GM18526 (cell line): ENCODE measurements around the gene RBBP8NL.

Source experiments
- POLR2A ChIP-seq: IDR thresholded peaks from 3 replicates; pipeline ENCODE4 v1.6.1; 2011; ENCODE audit not compliant: insufficient read length; ENCODE audit errors: extremely low read depth

RBBP8NL gene

GRCh38 chr20:62400541-62400940 lies 26.8 kb downstream of the RBBP8NL start:
- TF ChIP-seq POLR2A, result no peak

- no peak for TF ChIP-seq POLR2A
These were observed 27.3 kb downstream of the RBBP8NL start for GRCh38 chr20:62400021-62400420.

DNA sequence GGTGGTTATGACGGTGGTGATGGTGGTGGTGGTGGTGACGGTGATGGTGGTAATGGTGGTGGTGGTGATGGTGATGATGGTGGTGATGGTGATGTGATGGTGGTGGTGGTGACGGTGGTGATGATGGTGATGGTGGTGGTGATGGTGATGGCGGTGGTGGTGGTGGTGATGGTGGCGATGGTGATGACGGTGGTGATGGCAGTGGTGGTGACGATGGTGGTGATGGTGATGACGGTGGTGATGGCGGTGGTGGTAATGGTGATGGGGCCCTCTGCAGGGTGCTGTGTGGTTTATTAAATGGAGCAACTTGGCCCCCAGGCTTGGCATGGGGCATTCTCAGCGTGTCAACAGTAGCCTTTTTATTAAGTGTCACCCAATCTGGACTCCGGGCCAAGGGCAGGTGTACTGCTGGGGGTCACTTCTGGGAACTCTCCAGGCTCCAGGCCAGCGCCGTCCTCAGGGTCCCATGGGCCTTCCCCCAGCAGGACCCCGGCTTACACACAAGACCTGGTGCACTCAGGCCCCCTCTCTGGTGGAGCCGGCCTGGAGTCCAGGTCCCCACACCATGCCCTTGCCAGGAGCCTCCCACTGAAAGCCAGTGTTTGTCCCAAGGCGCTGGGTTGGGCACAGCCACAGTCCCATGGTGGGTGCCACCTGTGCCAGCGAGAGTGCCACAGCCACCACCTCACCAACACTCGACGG lies 29.1 kb downstream of the RBBP8NL start:
- TF ChIP-seq POLR2A, result no peak

- TF ChIP-seq POLR2A, result no peak
These were observed 30.7 kb downstream of the RBBP8NL start for GRCh38 chr20:62396367-62397239.

DNA sequence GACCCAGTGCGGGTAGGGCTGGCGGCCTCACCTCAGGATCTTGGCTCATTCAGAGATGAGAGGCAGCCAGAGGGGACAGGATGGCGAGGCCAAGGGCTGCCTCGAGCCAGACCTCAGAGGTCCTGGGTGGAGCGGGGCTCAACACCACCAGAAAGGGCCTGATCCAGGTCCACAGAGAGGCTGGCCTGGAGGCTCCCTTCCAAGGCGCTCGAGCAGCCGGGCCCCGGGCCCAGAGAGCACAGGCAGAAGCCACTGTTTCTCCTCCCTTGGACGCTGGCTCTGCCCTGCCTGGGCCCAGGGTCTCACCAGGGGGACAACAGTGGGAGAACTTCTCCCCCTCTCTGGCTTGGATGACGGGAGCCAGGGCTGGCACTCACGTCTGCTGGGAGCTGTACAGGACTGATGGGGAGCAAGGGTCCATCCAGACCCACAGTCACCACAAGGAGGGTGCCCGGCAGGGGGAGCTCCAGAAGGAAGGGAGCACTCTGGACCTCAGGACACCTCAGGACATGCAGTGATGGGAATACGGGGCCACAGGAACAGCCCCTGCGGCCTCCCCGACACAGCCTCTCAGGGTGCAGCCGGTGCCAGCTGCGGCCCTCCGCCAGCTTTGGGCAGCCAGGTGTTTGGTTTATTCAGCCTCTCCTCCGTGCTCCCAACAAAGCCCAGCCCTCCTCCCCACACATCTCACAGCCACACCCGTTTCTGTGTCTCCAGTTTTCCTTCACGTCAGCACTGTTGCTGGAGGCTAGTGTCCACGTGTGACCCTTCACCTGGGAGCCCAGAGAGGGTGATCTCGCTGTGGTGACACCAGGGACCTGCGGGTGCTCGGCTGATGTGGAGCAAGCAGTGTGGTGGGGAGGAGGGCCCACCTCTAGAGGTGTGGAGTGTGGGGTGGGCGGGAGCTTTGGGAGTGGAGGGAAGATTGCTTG lies 31.8 kb downstream of the RBBP8NL start:
- no peak for TF ChIP-seq POLR2A

GRCh38 chr20:62394248-62395245 lies 32.8 kb downstream of the RBBP8NL start:
- TF ChIP-seq POLR2A, result no peak

DNA sequence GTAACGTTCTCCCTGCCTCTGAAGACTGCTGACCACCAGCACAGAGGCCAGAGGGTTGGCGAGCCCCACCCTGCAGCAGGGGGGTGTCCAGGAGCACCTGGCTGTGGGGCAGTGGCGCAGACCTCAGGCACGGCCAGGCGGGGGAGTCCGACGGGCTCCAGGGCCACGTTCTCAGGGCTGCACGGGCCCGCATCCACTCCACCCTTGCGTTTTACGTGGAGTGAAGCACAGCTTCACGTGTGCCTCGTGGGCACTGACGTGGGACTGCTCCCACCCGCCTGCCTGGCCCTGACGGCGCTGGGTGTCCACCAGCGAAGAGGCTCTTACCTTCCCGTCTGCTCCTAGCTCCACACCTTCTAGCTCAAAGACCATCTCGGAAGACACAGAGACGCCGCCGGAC lies 33.5 kb downstream of the RBBP8NL start:
- TF ChIP-seq POLR2A, result no peak

- TF ChIP-seq POLR2A, result no peak
These were observed 34.0 kb downstream of the RBBP8NL start for GRCh38 chr20:62393335-62393665.

- TF ChIP-seq POLR2A, result no peak
These were observed 34.6 kb downstream of the RBBP8NL start for GRCh38 chr20:62392621-62393334.

DNA sequence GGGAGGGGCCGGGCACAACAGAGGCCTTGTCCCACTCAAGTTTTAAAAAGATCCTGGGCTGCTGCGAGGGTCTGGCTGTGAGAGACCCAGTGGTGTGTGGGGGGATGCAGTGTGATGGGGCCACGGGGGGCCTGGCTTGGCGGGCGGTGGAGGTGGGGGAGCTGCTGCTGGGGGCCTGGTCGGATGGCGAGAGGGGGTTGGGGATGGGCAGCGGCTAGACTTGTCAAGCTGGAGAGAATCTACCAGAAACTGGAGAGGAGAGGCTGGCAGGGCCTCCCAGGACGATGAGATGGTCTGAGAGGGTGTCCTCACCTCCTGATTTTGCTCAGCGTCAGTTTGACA lies 35.3 kb downstream of the RBBP8NL start:
- peak; percentile 13 for TF ChIP-seq POLR2A

DNA sequence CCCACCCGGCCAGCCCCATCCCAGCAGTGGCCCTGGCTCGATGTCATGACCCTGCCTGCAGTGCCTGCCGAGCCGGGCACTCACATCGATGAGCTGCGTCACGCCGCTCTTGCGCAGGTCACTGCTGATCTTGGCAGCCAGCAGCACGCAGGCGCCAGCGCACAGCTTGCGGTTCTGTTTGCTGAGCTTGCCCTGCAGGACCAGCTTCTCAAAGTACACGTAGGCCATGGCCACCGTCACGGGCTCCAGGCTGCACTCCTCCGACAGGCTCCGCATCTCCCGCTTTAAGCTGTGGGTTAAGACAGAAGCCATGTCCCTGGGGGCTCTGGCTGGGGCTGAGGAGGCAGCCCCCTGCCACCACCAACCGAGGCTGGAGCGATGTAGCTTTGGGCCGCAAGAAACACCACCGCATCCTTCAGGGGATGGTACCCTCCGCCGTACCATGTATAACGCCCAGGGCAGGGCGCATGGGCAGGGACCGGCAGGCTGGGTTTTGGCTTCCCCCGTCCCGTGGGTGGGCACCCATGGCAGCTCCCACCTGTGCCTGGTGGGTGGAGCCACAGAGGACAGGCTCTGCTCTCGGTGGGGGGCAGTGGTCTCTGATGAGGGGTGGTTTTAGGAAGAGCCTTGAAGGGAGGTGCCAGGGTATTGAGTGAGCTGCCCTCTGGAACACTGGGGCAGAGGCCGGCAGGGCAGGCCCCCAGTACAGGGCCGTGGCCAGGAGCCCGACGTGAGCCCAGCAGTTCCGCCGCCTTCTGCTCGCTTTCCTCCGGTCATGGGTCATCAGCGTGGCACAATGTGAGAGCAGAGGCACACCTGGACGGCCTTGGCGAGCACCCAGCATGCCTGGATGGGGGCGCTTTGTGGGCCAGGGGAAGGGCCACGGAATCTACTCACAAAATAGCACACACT lies 35.9 kb downstream of the RBBP8NL start:
- TF ChIP-seq POLR2A, result no peak

DNA sequence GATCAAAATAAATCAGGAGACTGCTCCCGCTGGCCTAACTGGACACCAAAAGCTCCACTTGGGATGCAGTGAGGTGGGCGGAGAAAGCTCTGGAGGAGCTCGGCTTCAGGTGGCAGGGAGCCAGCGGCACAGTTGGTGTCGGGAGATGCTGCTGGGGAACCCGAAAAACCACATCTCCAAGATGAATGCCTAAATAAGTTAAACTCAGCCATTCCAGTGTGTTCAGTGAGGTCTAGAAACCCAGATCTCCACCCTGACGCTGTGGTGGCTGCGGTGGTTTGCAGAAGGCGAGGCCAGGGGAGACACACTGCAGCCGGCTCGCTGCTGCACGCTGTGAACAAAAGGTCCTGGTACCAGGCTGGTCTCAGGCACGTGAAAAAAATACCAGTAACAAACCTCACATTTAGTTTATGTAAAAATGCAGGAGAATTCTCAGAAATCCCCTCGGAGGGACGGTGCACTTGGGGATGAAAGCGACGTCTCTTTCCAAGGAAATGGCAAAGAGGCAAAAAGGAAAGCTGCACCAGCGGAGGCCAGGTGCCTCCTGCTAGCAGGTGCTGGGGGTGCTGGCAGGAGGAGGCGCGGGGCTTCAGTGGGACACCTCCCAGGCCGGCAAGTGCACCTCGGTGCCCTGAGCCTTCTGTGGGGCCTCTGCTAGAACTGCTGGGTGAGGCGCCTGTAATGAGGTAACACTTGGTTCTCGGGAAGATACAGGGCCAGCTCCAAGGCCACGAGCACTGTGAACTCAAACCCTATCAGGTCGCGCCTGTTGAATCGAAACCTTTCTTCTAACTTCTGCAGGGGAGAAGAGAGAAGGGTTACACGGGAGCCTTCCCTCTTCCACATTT lies 36.8 kb downstream of the RBBP8NL start:
- peak; percentile 2 for TF ChIP-seq POLR2A

DNA sequence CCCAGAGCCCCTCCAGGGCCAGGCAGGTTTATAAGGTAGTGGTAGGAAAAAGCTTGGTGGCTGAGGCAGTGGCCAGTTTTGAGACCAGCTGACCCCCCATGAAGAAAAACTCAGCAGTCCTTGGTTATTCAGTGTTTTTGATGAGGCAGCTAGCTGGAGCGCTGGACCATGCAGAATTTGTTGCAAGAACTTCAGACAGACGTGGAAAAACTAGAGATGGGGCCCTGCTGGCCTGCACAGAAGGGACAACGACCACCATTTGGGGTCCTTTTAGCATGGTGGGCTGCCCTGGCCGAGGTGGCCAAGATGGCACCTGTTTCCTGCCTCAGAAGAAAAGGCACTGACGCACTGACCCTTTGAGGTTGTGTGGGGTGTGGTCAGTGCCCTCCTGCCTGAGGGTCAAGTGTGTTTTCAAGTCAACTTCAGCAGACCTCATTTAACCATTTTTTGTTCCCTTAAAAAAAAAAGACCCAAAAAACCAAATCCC lies 37.7 kb downstream of the RBBP8NL start:
- TF ChIP-seq POLR2A, result no peak
